ENCODE results near the gene CTSW. TPM values are rescaled to one million over a fixed set of nuclear protein-coding genes. Genes with fewer than 3 reads are reported as not detected.

CTSW gene
- total RNA-seq, 3 donors from 2014 or later (not counting 1 experiment from before 2014, with no cell fraction given), result 765 to 1,016 (median 976) TPM

GRCh38 chr11:65921876-65922275, 42.2 kb downstream of the CTSW start:
- Mint-ChIP-seq H3K36me3 (no peaks in the 10 kb centered on the region), H3K4me3 (no peak overlapping the region), H3K27ac (no peak overlapping the region), H3K9me3 (no peaks in the 10 kb centered on the region), H3K4me1 (peaks cover 15 to 31% of the 10 kb centered on the region in 2 donors), H3K27me3 (ENCODE audit: low read depth in 2 of 2) (no peaks in the 10 kb centered on the region)
- Histone ChIP-seq H3K27ac (ENCODE audit: low read length) (no peak overlapping the region), H3K36me3 (ENCODE audit: control insufficient read depth, insufficient read depth, low read length) (peaks cover 35% of the 10 kb centered on the region), H3K27me3 (ENCODE audit: control insufficient read depth, insufficient read depth, low read length) (no peaks in the 10 kb centered on the region), H3K4me1 (ENCODE audit: control insufficient read depth, insufficient read depth, low read length) (peaks cover 42% of the 10 kb centered on the region), H3K4me3 (ENCODE audit: low read length) (no peak overlapping the region), H3K9me3 (ENCODE audit: control insufficient read depth, insufficient read depth, low read length) (no peaks in the 10 kb centered on the region)
- DNase-seq, result no peak
- TF ChIP-seq, protein P1, sequence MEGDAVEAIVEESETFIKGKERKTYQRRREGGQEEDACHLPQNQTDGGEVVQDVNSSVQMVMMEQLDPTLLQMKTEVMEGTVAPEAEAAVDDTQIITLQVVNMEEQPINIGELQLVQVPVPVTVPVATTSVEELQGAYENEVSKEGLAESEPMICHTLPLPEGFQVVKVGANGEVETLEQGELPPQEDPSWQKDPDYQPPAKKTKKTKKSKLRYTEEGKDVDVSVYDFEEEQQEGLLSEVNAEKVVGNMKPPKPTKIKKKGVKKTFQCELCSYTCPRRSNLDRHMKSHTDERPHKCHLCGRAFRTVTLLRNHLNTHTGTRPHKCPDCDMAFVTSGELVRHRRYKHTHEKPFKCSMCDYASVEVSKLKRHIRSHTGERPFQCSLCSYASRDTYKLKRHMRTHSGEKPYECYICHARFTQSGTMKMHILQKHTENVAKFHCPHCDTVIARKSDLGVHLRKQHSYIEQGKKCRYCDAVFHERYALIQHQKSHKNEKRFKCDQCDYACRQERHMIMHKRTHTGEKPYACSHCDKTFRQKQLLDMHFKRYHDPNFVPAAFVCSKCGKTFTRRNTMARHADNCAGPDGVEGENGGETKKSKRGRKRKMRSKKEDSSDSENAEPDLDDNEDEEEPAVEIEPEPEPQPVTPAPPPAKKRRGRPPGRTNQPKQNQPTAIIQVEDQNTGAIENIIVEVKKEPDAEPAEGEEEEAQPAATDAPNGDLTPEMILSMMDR (IDR thresholded peaks at IDR 0.05), result no peak
- intact Hi-C loops (cut with micrococcal nuclease), result no loop called here
- no peak for ATAC-seq
- WGBS (ENCODE audit: insufficient coverage), result 97% methylated on average over 10 of the region's 10 CpGs

DNA sequence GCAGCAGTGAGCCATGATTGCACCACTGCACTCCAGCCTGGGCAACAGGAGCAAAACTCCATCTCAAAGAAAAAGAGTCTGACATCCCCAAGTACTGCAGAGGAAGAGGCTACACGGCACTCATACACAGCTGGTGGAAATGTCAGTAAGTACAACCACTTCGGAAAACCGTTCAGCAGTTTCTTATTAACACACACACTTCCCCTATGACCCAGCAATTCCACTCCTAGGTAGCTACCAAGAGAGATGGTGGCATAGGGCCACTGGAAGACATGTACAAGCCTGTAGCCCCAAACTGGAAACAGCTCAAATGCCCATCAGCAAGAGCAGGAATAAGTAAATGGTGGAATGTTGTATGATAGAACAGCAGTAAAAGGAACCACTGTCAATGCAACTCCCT, 42.9 kb downstream of the CTSW start:
- H3K4me1 ChIP-seq (ENCODE audit: control insufficient read depth, insufficient read depth, low read length), result peaks cover 42% of the 10 kb centered on the region

GRCh38 chr11:65925397-65925796, 45.8 kb downstream of the CTSW start:
- H3K27me3 Mint-ChIP-seq (ENCODE audit: low read depth in 2 of 2), result no peaks in the 10 kb centered on the region
- TF ChIP-seq, protein P1 (IDR thresholded peaks at IDR 0.05), result no peak
- Histone ChIP-seq H3K4me1 (ENCODE audit: control insufficient read depth, insufficient read depth, low read length) (peaks cover 43% of the 10 kb centered on the region), H3K27me3 (ENCODE audit: control insufficient read depth, insufficient read depth, low read length) (no peaks in the 10 kb centered on the region), H3K27ac (ENCODE audit: low read length) (no peak overlapping the region), H3K36me3 (ENCODE audit: control insufficient read depth, insufficient read depth, low read length) (peaks cover 32% of the 10 kb centered on the region), H3K9me3 (ENCODE audit: control insufficient read depth, insufficient read depth, low read length) (no peaks in the 10 kb centered on the region), H3K4me3 (ENCODE audit: low read length) (no peak overlapping the region)
- intact Hi-C loops (cut with micrococcal nuclease), result no loop called here
- DNase-seq, result no peak
- H3K4me1 Mint-ChIP-seq, result peaks cover 29 to 41% of the 10 kb centered on the region in 2 donors
- ATAC-seq, result no peak
- H3K4me3 Mint-ChIP-seq, result no peak overlapping the region
- no peaks in the 10 kb centered on the region for H3K36me3 Mint-ChIP-seq
- WGBS (ENCODE audit: insufficient coverage), result 100% methylated on average over 1 of the region's 2 CpGs
- H3K9me3 Mint-ChIP-seq, result no peaks in the 10 kb centered on the region
- peak overlapping the region in 1 of 2 donors; percentile 23 for H3K27ac Mint-ChIP-seq

More for the DNA sequence above, 42.9 kb downstream of the CTSW start:
- no peak for ATAC-seq
- no peaks in the 10 kb centered on the region for H3K27me3 ChIP-seq (ENCODE audit: control insufficient read depth, insufficient read depth, low read length)
- Mint-ChIP-seq H3K36me3 (no peaks in the 10 kb centered on the region), H3K27ac (no peak overlapping the region), H3K4me1 (peaks cover 18 to 31% of the 10 kb centered on the region in 2 donors), H3K4me3 (no peak overlapping the region), H3K27me3 (ENCODE audit: low read depth in 2 of 2) (no peaks in the 10 kb centered on the region), H3K9me3 (no peaks in the 10 kb centered on the region)
- no peak overlapping the region for H3K27ac ChIP-seq (ENCODE audit: low read length)
- no peaks in the 10 kb centered on the region for H3K9me3 ChIP-seq (ENCODE audit: control insufficient read depth, insufficient read depth, low read length)
- WGBS (ENCODE audit: insufficient coverage), result 67% methylated on average over 3 of the region's 3 CpGs
- intact Hi-C loops (cut with micrococcal nuclease), result no loop called here
- TF ChIP-seq, protein P1 (IDR thresholded peaks at IDR 0.05), result no peak
- H3K4me3 ChIP-seq (ENCODE audit: low read length), result no peak overlapping the region
- H3K36me3 ChIP-seq (ENCODE audit: control insufficient read depth, insufficient read depth, low read length), result peaks cover 32% of the 10 kb centered on the region
- DNase-seq, result no peak

DNA sequence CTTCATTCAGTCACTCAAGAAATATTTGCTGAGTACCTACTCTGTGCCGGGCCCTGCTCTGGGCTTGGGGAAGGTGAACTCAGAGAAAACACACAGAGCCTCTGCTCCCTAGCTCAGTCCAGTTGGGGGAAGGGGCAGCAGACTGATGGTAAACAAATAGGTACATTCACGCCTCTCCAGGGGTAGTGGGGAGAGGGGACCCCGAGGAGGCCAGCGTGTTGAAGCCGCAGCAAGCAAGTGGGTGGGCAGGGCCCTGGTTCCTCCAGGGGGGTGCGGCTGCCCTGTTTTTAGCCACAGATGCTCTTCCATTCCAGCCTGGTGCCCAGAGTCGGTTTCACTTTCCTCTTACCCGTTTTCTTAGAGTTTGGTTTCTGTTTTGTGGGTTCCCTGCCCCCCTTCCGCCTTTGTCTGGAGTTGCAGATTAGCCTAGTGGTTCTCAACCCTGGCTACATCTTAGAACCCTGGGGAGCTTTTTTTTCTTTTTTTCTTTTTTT, 48.3 kb downstream of the CTSW start:
- Histone ChIP-seq H3K4me1 (ENCODE audit: control insufficient read depth, insufficient read depth, low read length) (peaks cover 39% of the 10 kb centered on the region), H3K27me3 (ENCODE audit: control insufficient read depth, insufficient read depth, low read length) (no peaks in the 10 kb centered on the region), H3K9me3 (ENCODE audit: control insufficient read depth, insufficient read depth, low read length) (no peaks in the 10 kb centered on the region), H3K36me3 (ENCODE audit: control insufficient read depth, insufficient read depth, low read length) (peaks cover 10% of the 10 kb centered on the region), H3K27ac (ENCODE audit: low read length) (peak overlapping the region; percentile 76), H3K4me3 (ENCODE audit: low read length) (peak overlapping the region; percentile 2)
- intact Hi-C loops (cut with micrococcal nuclease), result loop anchor here (1.0 kb wide), 1 partner anchor 9 kb away; the partner anchor contains the start of genes C11orf68 and DRAP1
- TF ChIP-seq, protein P1 (IDR thresholded peaks at IDR 0.05), result no peak
- H3K27me3 Mint-ChIP-seq (ENCODE audit: low read depth in 2 of 2), result no peaks in the 10 kb centered on the region
- no peaks in the 10 kb centered on the region for H3K9me3 Mint-ChIP-seq
- H3K36me3 Mint-ChIP-seq, result no peaks in the 10 kb centered on the region
- peaks cover 24 to 38% of the 10 kb centered on the region in 2 donors for H3K4me1 Mint-ChIP-seq
- peak overlapping the region; percentile 92 to 97 for H3K27ac Mint-ChIP-seq
- H3K4me3 Mint-ChIP-seq, result peak overlapping the region; percentile 65
- peak; percentile 63 to 92 for DNase-seq
- peak; percentile 93 to 96 (median 96) for ATAC-seq
- 0% methylated on average over 9 of the region's 9 CpGs for WGBS (ENCODE audit: insufficient coverage)
